Effector CD8-positive, alpha-beta T cell (primary cell): ENCODE data around the gene SHLD2.
A peak's percentile ranks its signal among the peaks of the same experiment; 100 is the strongest.
"Not testable (repeated sequence)": the region's sequence is repeated elsewhere in the genome, so short reads cannot be mapped to it uniquely, and the experiment has no call there.

ENCODE experiments used
- DNase-seq: peaks from one replicate; lab custom pipeline; 2025; lab: John Stamatoyannopoulos, UW
- total RNA-seq, 4 experiments: gene quantifications; one replicate each; lab custom pipeline; 2026; lab: John Stamatoyannopoulos, UW

SHLD2 gene, protein sequence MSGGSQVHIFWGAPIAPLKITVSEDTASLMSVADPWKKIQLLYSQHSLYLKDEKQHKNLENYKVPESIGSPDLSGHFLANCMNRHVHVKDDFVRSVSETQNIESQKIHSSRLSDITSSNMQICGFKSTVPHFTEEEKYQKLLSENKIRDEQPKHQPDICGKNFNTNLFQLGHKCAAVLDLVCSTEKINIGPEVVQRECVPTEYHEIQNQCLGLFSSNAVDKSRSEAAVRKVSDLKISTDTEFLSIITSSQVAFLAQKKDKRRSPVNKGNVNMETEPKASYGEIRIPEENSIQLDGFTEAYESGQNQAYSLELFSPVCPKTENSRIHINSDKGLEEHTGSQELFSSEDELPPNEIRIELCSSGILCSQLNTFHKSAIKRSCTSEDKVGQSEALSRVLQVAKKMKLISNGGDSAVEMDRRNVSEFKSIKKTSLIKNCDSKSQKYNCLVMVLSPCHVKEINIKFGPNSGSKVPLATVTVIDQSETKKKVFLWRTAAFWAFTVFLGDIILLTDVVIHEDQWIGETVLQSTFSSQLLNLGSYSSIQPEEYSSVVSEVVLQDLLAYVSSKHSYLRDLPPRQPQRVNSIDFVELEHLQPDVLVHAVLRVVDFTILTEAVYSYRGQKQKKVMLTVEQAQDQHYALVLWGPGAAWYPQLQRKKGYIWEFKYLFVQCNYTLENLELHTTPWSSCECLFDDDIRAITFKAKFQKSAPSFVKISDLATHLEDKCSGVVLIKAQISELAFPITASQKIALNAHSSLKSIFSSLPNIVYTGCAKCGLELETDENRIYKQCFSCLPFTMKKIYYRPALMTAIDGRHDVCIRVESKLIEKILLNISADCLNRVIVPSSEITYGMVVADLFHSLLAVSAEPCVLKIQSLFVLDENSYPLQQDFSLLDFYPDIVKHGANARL
- total RNA-seq = 36.4 to 66.3 (median 43.1) reads per million in 4 experiments

- peak; percentile 85 for DNase-seq
Measured at GRCh38 chr10:87094373-87095235, at the start of gene SHLD2, which contains the start of gene GLUD1. Gene SHLD2 (plus strand): TSS chr10:87095206. CDS start chr10:87151355, 56,149 bp downstream. Gene GLUD1 (minus strand): TSS chr10:87094843. CDS start chr10:87094769, 74 bp downstream.

GRCh38 chr10:87045434-87045938, 49.5 kb upstream of the SHLD2 start:
- DNase-seq = no peak

DNA sequence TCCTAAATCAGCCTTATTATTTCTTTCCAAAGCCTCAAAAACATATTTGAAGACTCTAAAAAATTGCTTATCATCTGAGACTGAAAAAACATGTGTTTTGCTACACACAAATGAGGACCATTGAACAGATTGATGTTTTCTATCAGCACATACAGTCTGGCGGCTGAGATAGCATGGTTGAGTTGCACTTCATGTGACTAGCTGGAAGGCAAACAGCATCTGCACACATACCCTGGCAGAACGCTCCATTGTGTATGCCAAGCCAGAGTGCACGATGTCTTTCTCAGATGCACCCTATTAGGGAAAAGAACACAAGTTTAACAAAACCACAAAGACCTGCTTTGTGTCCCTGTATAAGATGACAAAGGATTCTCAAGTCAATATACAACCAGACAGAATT, 41.9 kb upstream of the SHLD2 start:
- DNase-seq = no peak

- no peak for DNase-seq
Measured at GRCh38 chr10:87053577-87054181, 41.3 kb upstream of the SHLD2 start.

GRCh38 chr10:87054373-87055295, 40.4 kb upstream of the SHLD2 start:
- DNase-seq = no peak

DNA sequence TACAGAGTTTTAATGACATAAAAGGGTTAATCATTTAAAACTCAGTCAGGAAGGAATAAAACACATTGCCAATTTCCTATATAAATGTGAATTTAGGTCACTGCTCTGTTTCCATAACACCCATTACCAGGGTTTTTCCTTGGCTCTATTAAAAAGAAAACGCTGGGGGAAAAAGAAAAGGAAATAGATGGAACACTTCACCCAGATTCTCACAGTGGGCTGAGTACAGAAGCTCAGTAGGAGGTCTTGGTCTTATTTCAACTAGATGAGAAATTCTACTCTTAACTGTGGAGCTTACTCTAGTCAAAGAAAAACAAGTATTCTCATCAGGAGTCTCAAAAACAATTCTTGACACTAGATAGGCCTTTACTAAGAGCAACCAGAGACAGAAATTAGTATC, 36.8 kb upstream of the SHLD2 start:
- DNase-seq = no peak

DNA sequence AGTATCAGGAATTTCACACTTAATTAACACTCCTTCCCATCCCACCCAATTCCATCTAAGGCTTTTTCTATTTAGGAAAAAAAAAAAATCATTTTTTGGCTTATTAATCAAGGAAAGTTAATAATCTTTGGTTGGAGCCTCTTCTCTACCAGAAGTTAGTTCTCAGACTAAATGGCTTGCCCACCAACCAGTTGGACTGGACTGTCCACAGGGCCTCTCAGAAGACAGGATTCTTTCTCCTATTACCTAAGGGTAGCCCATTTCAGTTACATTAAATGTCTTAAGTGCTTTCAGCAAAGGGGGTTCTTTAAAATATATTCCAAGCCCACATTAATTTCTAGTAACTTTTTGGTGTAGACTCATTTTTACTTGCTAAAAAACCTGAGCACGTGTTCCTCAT, 35.6 kb upstream of the SHLD2 start:
- DNase-seq = no peak

DNA sequence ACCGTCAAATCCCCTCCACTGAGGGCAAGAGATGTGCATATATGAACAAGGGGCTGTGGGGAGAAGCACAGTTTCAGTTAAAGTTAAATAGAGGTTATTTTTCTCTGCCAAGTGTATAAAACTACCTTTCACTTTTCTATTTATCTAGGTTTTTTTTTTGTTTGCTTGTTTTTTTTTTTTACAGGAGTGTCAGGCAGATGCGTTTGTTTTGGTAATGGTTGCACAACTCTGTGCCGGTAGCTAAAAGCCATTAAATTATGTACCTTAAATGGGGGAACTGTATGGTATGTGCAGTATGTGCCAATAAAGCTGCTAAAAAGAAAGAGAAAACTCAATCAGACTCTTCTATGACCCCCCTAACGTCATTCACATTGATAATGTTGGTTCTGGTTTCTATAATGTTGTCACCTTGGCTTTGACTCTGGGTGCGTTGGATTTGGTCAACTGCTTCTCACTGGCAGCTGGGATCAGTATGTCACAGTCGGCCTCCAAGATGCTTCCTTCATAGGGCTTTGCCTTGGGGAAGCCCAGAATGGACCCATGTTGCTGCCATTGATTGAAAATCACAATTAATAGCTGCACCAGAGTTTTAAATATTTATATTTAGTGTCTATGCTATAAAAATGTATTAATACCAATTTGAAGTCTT, 34.6 kb upstream of the SHLD2 start:
- DNase-seq = no peak

- no peak for DNase-seq
Measured at GRCh38 chr10:87064651-87065050, 30.4 kb upstream of the SHLD2 start.

DNA sequence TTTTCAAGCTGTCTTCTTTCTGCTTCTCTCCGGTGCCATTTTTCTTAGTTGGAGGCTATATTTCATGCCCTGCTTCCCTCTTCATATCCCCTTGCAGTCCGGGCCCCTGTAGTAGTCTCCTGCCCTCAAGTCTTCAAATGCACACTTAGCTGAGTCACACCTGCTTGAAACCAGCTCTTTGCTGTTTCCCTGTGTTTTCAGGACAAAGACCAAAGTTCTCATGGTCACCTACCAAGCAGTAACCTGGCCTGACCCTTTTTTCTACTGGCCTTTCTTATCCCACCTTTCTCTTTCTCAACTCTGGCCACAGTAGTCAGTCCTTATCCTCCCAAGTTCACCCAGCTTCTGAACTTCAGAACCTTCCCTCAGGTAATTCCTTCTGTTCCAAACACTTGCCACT, 28.8 kb upstream of the SHLD2 start:
- no peak for DNase-seq

DNA sequence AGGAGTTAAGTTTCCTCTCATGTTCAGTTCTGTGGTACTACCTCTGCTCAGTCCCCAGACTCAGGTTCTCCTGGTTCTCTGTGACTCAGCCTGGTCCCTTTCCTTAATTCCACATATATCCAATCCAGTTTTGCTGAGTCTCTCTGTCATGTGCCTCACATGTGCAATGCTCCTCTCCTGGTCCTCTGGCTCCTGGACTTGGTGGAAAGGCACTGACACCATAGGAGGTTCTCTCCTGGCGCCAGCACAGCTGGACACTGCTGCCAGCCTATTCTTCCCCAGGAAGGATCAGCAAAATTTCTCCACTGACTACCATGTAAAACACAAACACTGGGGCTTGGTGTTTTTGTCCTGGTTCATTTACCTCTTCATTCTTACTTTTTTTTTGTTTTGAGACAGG, 28.1 kb upstream of the SHLD2 start:
- DNase-seq = no peak

DNA sequence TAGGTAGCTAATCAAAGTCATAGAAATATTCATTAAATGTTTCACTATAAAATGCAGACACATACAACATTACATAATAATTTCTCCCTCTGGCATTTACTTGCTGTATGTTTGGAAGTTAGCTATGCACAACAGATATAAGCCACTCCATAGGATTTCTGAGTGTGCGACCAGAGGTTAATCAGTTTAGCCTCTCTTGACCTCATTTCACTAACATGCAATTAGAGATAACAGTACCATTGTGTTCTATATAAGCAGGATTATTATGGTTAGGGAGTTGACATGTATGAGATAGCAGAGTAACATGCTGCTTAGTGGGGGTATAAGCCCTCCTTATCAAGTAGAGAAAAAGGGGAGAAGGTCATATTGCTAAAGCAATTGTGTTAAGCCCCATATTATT, 26.7 kb upstream of the SHLD2 start:
- DNase-seq = no peak

DNA sequence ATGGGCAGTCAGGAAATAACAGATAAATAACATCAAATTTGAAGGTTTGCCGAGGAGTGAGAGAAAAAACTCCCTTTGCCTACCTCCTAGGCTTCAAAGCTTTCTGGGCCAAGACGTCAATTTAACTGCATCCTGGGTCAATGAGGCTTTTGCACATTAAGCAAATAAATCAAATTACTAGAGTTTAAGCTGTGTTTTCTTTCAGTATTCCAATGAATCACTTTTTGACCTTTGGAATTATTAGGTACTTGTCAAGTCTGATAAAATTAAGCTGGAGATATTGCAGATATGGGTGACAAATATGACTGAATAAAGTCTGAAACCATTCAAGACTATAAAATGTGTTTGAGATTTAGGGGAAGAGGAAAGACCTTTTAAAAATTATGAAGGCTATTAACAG, 22.6 kb upstream of the SHLD2 start:
- DNase-seq = no peak

DNA sequence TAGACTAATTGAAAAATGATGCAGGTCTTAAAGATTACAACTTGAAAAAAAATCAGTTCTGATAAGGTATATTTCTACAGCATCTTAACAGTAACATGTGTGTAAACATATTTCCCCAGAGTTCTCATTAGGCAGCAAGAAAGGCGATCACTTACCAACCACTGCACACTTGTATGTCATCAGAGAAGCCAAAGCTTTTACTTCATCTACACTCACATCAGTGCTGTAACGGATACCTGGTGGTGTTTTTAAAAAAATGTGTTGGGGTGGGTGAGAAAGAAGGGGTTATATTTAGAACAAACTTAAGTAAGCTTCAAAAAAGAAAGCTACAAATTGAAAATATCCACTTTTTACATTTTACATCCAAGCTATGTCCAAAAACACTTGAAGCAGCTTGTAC, 18.6 kb upstream of the SHLD2 start:
- DNase-seq = not testable (repeated sequence)

GRCh38 chr10:87079106-87079836, 15.7 kb upstream of the SHLD2 start:
- no peak for DNase-seq

DNA sequence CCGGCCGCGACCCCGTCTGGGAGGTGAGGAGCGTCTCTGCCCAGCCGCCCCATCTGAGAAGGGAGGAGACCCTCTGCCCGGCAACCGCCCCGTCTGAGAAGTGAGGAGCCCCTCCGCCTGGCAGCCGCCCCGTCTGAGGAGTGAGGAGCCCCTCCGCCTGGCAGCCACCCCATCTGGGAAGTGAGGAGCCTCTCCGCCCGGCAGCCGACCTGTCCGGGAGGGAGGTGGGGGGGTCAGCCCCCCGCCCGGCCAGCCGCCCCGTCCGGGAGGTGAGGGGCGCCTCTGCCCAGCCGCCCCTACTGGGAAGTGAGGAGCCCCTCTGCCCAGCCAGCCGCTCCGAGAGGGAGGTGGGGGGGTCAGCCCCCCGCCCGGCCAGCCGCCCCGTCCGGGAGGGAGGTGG, 14.4 kb upstream of the SHLD2 start:
- DNase-seq = not testable (repeated sequence)

GRCh38 chr10:87081574-87081973, 13.4 kb upstream of the SHLD2 start:
- DNase-seq = not testable (repeated sequence)

GRCh38 chr10:87082219-87082618, 12.8 kb upstream of the SHLD2 start:
- not testable (repeated sequence) for DNase-seq
